ENCODE data around the gene PIWIL1.

GRCh38 chr12:130342442-130342841 is 4.8 kb downstream of the PIWIL1 start:
- no peak for TF ChIP-seq CTCF (conservative IDR thresholded peaks at IDR 0.05 in 1 of 2, IDR thresholded peaks at IDR 0.05 in 1 of 2; ENCODE audit: low read depth in 1 of 2, low read length in 2 of 2)
- TF ChIP-seq EZH2 (IDR thresholded peaks at IDR 0.05; ENCODE audit: low read length, missing control alignments) = no peak

Measured in fibroblast of lung (primary cell).